DMS 273 (cell line): ENCODE data around the gene TRIM43.
A peak's percentile ranks its signal among the peaks of the same experiment; 100 is the strongest.
"Not testable (repeated sequence)": the region's sequence is repeated elsewhere in the genome, so short reads cannot be mapped to it uniquely, and the experiment has no call there.

Experiments used
- DNase-seq: peaks from one replicate; lab custom pipeline; 2025; ENCODE audit not compliant: unreplicated experiment; lab: John Stamatoyannopoulos, UW

Gene TRIM43

DNA sequence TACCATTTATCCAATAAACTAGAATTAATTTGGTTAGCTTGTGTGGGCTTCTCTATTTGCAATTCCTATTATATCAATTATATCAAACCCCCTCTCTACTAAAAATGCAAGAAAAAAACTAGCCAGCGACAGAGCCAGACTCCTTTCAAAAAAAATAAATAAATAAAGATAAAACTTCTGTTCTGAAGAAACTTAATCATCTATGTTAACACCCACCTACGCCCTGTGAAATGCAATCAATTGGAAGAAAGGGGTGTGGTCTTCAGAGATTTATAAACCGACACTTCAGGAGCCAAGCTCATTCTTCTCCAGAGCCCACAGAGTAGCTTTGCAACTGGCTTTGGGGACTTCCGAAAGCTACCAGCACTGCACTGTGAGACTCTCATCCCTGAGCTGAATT is at the start of gene TRIM43:
TSS of gene TRIM43 (plus strand) at position 301 of the 400 bp plus-strand sequence. CDS start 2,023 bp downstream, outside the sequence.
- DNase-seq, result not testable (repeated sequence)

DNA sequence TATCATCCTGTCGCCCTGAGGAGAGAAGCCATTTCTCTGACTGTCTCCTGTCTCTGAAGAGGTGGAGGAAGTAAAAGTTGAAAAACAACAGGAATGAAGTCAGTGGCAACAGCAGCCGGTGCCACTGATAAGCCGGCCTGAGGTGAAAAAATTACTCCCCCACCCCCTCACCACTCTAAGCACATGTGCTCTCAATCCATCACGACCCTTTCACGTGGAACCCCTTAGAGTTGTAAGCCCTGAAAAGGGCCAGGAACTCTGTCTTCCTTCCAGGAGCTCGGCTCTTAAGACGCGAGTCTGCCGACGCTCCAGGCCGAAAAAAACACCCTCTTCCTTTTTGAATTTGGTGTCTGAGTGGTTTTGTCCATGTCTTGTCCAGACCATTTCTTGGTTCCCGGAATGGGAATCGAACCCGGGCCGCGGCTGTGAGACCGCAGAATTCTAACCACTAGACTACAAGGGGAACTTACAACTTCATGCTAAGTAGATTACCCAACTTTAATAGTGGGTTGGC is 40.7 kb upstream of the TRIM43 start:
- DNase-seq, result no peak

GRCh38 chr2:95552911-95553310 is 38.9 kb upstream of the TRIM43 start:
- peak; percentile 63 for DNase-seq

GRCh38 chr2:95569170-95569569 is 22.6 kb upstream of the TRIM43 start:
- DNase-seq, result no peak

GRCh38 chr2:95573866-95574265 is 17.9 kb upstream of the TRIM43 start:
- DNase-seq, result no peak

GRCh38 chr2:95574506-95574905 is 17.3 kb upstream of the TRIM43 start:
- DNase-seq, result no peak

DNA sequence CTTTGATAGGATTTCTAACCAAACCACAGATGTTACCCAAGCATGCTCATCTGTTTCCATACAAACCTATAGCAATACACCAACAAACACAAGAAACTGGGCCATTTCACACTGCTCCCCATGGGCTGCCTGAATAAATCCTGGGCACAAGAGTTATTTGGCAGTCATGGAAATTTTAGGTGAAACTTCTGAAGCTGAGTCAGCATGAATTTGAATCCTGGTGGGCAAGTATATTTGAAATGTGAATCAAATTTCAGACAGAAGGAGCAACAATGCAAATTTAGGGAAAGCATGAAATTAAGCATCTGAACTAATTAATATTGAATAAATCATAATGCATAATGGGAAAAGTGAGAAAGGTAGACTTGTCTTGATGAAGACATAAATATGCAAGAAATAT is 15.9 kb upstream of the TRIM43 start:
- no peak for DNase-seq

GRCh38 chr2:95578539-95578938 is 13.3 kb upstream of the TRIM43 start:
- no peak for DNase-seq

DNA sequence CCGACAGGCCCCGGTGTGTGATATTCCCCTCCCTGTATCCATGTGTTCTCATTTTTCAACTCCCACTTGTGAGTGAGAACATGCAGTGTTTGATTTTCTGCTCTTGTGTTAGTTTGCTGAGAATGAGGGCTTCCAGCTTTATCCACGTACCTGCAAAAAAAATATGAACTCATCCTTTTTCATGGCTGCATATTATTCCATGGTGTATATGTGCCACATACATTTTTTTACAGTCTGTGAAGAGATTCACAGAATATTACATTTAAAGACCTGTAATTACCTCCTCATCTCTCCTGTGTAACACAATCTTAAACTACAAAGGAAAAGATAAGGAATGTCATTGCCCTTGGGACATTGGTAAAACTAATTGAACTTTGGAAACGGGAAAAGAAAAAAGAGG is 8.3 kb upstream of the TRIM43 start:
- not testable (repeated sequence) for DNase-seq

DNA sequence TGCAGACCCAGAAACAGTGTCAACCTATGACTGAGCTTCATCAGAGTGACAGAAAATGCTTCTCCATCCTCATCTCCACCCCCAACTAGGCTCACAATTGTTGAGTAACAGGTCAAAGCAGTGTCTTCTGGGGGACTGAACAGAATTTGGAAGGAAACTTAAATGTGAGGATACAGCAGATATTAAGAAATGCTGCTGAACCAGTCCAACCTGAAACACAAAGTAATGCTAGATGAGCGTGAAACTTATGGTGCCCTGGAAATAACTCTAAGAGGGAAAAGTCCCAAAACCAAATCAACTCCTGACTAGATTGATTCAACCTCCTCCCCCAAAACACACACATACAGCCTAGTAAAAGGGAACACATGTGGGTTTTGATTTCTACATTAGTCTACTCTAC is 7.5 kb upstream of the TRIM43 start:
- not testable (repeated sequence) for DNase-seq

- DNase-seq, result not testable (repeated sequence)
These were observed 1.8 kb upstream of the TRIM43 start for GRCh38 chr2:95589777-95590536.

DNA sequence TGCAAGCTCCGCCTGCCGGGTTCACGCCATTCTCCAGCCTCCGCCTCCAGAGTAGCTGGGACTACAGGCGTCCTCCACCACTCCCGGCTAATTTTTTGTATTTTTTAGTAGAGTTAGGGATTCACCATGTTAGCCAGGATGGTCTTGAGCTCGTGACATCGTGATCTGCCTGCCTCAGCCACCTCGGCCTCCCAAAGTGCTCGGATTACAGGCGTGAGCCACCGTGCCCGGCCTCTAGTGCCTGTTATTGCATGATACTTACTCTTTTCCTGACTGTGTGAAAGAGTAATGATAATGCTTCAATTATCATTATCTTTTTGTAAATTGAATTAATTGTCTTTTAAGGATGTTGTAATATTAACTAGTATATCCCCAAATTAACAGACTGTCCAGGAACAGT is 1.2 kb downstream of the TRIM43 start:
- DNase-seq, result not testable (repeated sequence)

DNA sequence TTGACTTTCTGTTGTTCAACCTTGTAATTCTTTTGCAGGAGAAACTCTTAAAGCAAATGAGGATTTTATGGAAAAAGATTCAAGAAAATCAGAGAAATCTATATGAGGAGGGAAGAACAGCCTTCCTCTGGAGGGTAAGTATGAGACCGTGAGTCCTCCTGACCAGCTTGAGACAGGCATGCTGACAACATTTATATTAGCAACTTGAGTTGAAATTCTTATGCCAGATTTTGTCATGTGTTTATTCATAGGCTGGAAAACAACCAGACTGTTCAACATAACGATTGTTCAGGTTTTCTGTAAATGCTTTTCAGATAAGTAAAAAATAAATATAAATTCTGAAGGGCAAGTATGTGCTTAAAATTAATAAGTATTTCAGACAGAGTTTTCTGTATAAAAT is 3.2 kb downstream of the TRIM43 start:
- not testable (repeated sequence) for DNase-seq

DNA sequence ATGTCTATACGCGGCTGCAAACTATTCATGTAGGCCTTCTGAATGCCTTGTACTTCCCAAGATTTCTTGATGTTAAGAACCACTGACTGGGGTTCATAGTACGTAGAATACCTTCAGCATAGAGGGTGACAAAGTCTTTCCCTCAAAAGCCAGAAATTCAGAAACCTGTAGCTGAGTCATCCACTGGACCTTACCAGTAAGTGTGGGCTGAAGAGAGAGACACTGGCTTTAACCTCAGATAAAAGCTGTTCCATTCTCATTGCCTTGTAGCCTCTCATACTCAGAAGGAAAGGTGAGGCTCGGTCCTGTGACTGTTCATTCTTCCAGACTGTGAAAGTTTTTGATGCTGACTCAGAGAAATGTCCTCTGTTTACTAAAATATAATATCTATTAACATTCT is 9.5 kb downstream of the TRIM43 start:
- DNase-seq, result not testable (repeated sequence)

- DNase-seq, result not testable (repeated sequence)
These were observed 10.3 kb downstream of the TRIM43 start for GRCh38 chr2:95602146-95602545.

- DNase-seq, result not testable (repeated sequence)
These were observed 16.6 kb downstream of the TRIM43 start for GRCh38 chr2:95608356-95608755.

- not testable (repeated sequence) for DNase-seq
These were observed 18.0 kb downstream of the TRIM43 start for GRCh38 chr2:95609764-95610163.

- DNase-seq, result not testable (repeated sequence)
These were observed 21.2 kb downstream of the TRIM43 start for GRCh38 chr2:95613048-95613447.

DNA sequence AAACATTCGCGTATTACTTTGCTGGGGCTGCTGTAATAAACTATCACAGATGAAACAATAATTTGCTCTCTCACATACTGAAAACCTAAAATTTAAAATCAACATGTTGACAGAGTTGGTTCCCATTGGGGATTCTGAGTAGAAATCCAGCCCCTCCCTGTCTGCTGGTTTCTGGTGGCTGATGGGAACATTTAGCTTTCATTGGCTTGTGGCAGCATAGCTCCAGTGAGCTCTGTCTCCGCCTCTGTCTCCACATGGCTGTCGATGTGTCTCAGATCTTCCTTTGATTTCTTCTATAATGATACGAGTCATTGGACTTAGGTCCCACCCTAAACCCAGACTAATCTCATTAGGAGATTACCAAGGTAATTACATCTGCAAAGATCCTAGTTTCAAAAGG is 30.9 kb downstream of the TRIM43 start:
- DNase-seq, result not testable (repeated sequence)

DNA sequence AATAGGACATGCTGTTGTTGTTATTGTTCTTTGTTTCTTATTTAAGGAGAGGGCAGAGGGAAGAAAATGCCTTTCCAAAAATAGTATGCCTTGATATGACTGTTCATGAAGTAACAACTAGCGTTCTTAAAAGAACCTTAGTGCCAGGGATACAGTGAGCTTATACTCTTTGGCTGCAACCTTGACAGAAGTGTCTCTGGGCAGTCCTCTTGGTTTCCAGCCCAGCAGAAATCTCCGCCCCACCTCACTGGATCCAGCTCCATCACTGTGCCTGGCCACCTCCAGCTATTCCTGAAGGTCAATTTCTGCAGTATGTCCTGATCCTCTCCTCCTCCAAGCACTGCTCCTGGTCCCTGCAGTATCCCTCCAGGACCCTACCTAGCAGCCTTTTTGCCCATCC is 39.2 kb downstream of the TRIM43 start:
- DNase-seq, result not testable (repeated sequence)

GRCh38 chr2:95633626-95634259 is 41.9 kb downstream of the TRIM43 start:
- DNase-seq, result not testable (repeated sequence)
